A549 (cell line): ENCODE data around the gene SESN3. TPM values are rescaled to one million over a fixed set of nuclear protein-coding genes. Genes with fewer than 3 reads are reported as not detected.

ENCODE experiments used
- ATAC-seq, 2 experiments: fragments of 200-7000 bp in 1 of 2; fragments of >200 bp in 1 of 2; cut with Nextera tagmentation in 1 of 2; cut with Tn5 transposase in 1 of 2; 3 replicates each; pipeline versions ENCODE4 v1.8.0 to v1.9.1; 2018 to 2020; ENCODE audit warnings: mild to moderate bottlenecking in 1 of 2, moderate library complexity in 1 of 2
- CTCF ChIA-PET: fragments of 300-600 bp; sonication (Branson Sonifier 250); formaldehyde crosslinking; extraction: SDS; loops from one replicate; lab custom pipeline; 2021; ENCODE audit warnings: antibody characterized with exemption, inconsistent platforms; lab: Yijun Ruan, JAX
- POLR2A ChIA-PET: fragments of 350-600 bp; formaldehyde crosslinking; extraction: SDS; loops from one replicate; lab custom pipeline; 2021; ENCODE audit warnings: antibody characterized with exemption, inconsistent platforms; lab: Yijun Ruan, JAX
- DNase-seq, 2 experiments: peaks; one replicate each; pipeline versions ENCODE4 v3.0.0 to v3.0.0-alpha.2; 2011 to 2016; ENCODE audit warnings: low read depth in 1 of 2, low spot score in 1 of 2
- FAIRE-seq: peaks from 2 replicates; lab custom pipeline; 2011; peaks lifted over from hg19 to GRCh38; lab: Jason Lieb, UNC
- H3K27ac ChIP-seq, 2 experiments: fragments of >200 bp; sonication (Bioruptor Twin); formaldehyde crosslinking; 3 replicates each; pipeline ENCODE4 v1.5.1; 2016 to 2017
- H3K4me1 ChIP-seq: fragments of >200 bp; sonication (Bioruptor Twin); formaldehyde crosslinking; 3 replicates; pipeline ENCODE4 v1.6.1; 2016
- H3K4me2 ChIP-seq: fragments of >200 bp; sonication (Bioruptor Twin); formaldehyde crosslinking; 3 replicates; pipeline ENCODE4 v1.6.1; 2016
- H3K4me3 ChIP-seq: fragments of >200 bp; sonication (Bioruptor Twin); formaldehyde crosslinking; 3 replicates; pipeline ENCODE4 v1.5.1; 2016
- H3K9me3 ChIP-seq: fragments of >200 bp; sonication (Bioruptor Twin); formaldehyde crosslinking; 3 replicates; pipeline ENCODE4 v1.6.1; 2016
- CBX8 ChIP-seq: fragments of 200-600 bp; sonication (generic); IDR thresholded peaks from 2 replicates; pipeline ENCODE4 v1.6.1; 2016
- CEBPB ChIP-seq, 2 experiments: fragments of >200 bp in 1 of 2; sonication (Bioruptor Twin) in 1 of 2; formaldehyde crosslinking in 1 of 2; IDR thresholded peaks; 2 replicates each; pipeline ENCODE4 v1.6.1; 2012 to 2016
- CTCF ChIP-seq: fragments of >200 bp; sonication (Bioruptor Twin); formaldehyde crosslinking; IDR thresholded peaks from 3 replicates; pipeline ENCODE4 v1.5.1; 2016
- EHF ChIP-seq: fragments of 250-450 bp; sonication (Bioruptor Pico); IDR thresholded peaks from 2 replicates; pipeline ENCODE4 v1.5.0; 2020; ENCODE audit warnings: mild to moderate bottlenecking
- EHMT2 ChIP-seq: fragments of 200-600 bp; sonication (generic); IDR thresholded peaks from 2 replicates; pipeline ENCODE4 v1.6.1; 2016; ENCODE audit warnings: antibody characterized with exemption, low read depth, mild to moderate bottlenecking, moderate library complexity
- ELK1 ChIP-seq: fragments of 150-350 bp; IDR thresholded peaks from 2 replicates; pipeline ENCODE4 v1.6.1; 2014; ENCODE audit warnings: low read depth, mild to moderate bottlenecking, low read length
- EP300 ChIP-seq, 2 experiments: fragments of >200 bp; sonication (Bioruptor Twin); formaldehyde crosslinking; IDR thresholded peaks; 2 replicates in 1 of 2; 3 replicates in 1 of 2; pipeline ENCODE4 v1.6.1; 2016 to 2017
- ESRRA ChIP-seq: fragments of 150-350 bp; IDR thresholded peaks from 2 replicates; pipeline ENCODE4 v1.6.1; 2014; ENCODE audit warnings: mild to moderate bottlenecking, low read length, borderline replicate concordance
- FOSL2 ChIP-seq, 2 experiments: fragments of 450-650 bp in 1 of 2; fragments of >200 bp in 1 of 2; sonication (Bioruptor Twin) in 1 of 2; formaldehyde crosslinking; IDR thresholded peaks; 2 replicates each; pipeline versions ENCODE4 v1.5.0 to v1.6.1; 2016 to 2020; ENCODE audit warnings: mild to moderate bottlenecking in 1 of 2, moderate library complexity in 1 of 2
- HEYL ChIP-seq: fragments of 250-450 bp; sonication (Bioruptor Pico); IDR thresholded peaks from 2 replicates; pipeline ENCODE4 v1.8.0; 2021; ENCODE audit warnings: mild to moderate bottlenecking, moderate library complexity
- JUNB ChIP-seq: fragments of >200 bp; sonication (Bioruptor Twin); formaldehyde crosslinking; IDR thresholded peaks from 2 replicates; pipeline ENCODE4 v1.6.1; 2016
- MAFK ChIP-seq: fragments of 450-650 bp; IDR thresholded peaks from 2 replicates; pipeline ENCODE4 v1.6.1; 2014; ENCODE audit not compliant: partially characterized antibody
- MAZ ChIP-seq: fragments of 150-350 bp; IDR thresholded peaks from 2 replicates; pipeline ENCODE4 v1.6.1; 2014; ENCODE audit warnings: antibody characterized with exemption, low read depth, low read length, borderline replicate concordance
- PBX3 ChIP-seq: IDR thresholded peaks from 2 replicates; pipeline ENCODE4 v1.6.1; 2012
- RAD21 ChIP-seq, 2 experiments: fragments of >200 bp in 1 of 2; sonication (Bioruptor Twin) in 1 of 2; formaldehyde crosslinking in 1 of 2; IDR thresholded peaks in 1 of 2; conservative IDR thresholded peaks in 1 of 2; 2 replicates in 1 of 2; 3 replicates in 1 of 2; pipeline ENCODE4 v1.6.1; 2012 to 2018; ENCODE audit warnings: inconsistent platforms in 1 of 2
- REST ChIP-seq: fragments of 200-600 bp; sonication (generic); IDR thresholded peaks from 2 replicates; pipeline ENCODE4 v1.6.1; 2016; ENCODE audit warnings: antibody characterized with exemption, mild to moderate bottlenecking, moderate library complexity
- RNF2 ChIP-seq: fragments of 200-600 bp; sonication (generic); IDR thresholded peaks from 2 replicates; pipeline ENCODE4 v1.6.1; 2016; ENCODE audit warnings: low read depth, mild to moderate bottlenecking, antibody characterized with exemption, moderate library complexity, borderline replicate concordance
- SREBF2 ChIP-seq: fragments of 450-650 bp; IDR thresholded peaks from 2 replicates; pipeline ENCODE4 v1.6.1; 2014; ENCODE audit warnings: mild to moderate bottlenecking, moderate library complexity
- TP53 ChIP-seq: fragments of 250-450 bp; sonication (Bioruptor Pico); IDR thresholded peaks from 2 replicates; pipeline ENCODE4 v1.5.0; 2021; ENCODE audit warnings: mild to moderate bottlenecking, moderate library complexity
- USF2 ChIP-seq: fragments of 450-650 bp; IDR thresholded peaks from 2 replicates; pipeline ENCODE4 v1.6.1; 2014; ENCODE audit warnings: antibody characterized with exemption
- ZC3H11A ChIP-seq: fragments of 450-650 bp; IDR thresholded peaks from 2 replicates; pipeline ENCODE4 v1.6.1; 2014; ENCODE audit warnings: antibody characterized with exemption, mild to moderate bottlenecking
- ZFP36 ChIP-seq: fragments of 450-650 bp; IDR thresholded peaks from 2 replicates; pipeline ENCODE4 v1.6.1; 2014; ENCODE audit warnings: borderline replicate concordance; ENCODE audit not compliant: partially characterized antibody
- WGBS: methylation state at CpG from one replicate; pipeline ENCODE4 v1.1.6; 2017; ENCODE audit errors: missing lambda C conversion rate; 5-methylcytosine and 5-hydroxymethylcytosine counted together
- polyA plus RNA-seq, 4 experiments: library from polyadenylated mRNA; depleted of rRNA in 3 of 4; stranded (reverse); fragments of >200 nt; fragmentation: RNase III in 1 of 4; extraction: RNeasy Plus Mini Kit Qiagen cat#74134 plus additional on column Dnase treatment in 1 of 4; gene quantifications; 2 replicates in 3 of 4; 3 replicates in 1 of 4; pipeline ENCODE4 v1.2.3, GENCODE V29; 2011 to 2017

SESN3 gene
- polyA plus RNA-seq, 2 of the 4 experiments (the other 2 are of a cell fraction), result 0.35 to 3.6 TPM

GRCh38 chr11:95156133-95156721, 74.8 kb downstream of the SESN3 start:
- no peak overlapping the region for H3K27ac ChIP-seq
- DNase-seq (no peak), ATAC-seq (no peak), FAIRE-seq (no peak)
- H3K9me3 ChIP-seq, result no peaks in the 10 kb centered on the region
- TF ChIP-seq RAD21 (conservative IDR thresholded peaks at IDR 0.05 in 1 of 2, IDR thresholded peaks at IDR 0.05 in 1 of 2), result no peak
- no peak for TF ChIP-seq REST
- TF ChIP-seq TP53 (CRISPR knock-in tag), result no peak
- TF ChIP-seq MAZ, result no peak
- TF ChIP-seq PBX3, result no peak
- TF ChIP-seq USF2, result no peak
- no peak for TF ChIP-seq ZC3H11A
- TF ChIP-seq ELK1, result no peak
- no peak for TF ChIP-seq EP300 (IDR thresholded peaks at IDR 0.05)
- TF ChIP-seq JUNB, result no peak
- H3K4me1 ChIP-seq, result no peaks in the 10 kb centered on the region
- ChIA-PET POLR2A (no interaction called here), CTCF (interaction anchor here (1.5 to 11.6 kb wide), 3 partner anchors 86 to 607 kb away, joined by 4 to 174 read pairs (median 105); no protein-coding TSS in a partner anchor)
- no peak overlapping the region for H3K4me3 ChIP-seq
- no peak overlapping the region for H3K4me2 ChIP-seq
- 79% methylated on average over 5 of the region's 5 CpGs for WGBS

- FAIRE-seq, result no peak
- Histone ChIP-seq H3K4me3 (no peak overlapping the region), H3K4me2 (no peak overlapping the region), H3K27ac (no peak overlapping the region), H3K4me1 (no peaks in the 10 kb centered on the region), H3K9me3 (no peaks in the 10 kb centered on the region)
- whole genome bisulfite sequencing, result 71% methylated on average over 4 of the region's 4 CpGs
- ChIA-PET CTCF (interaction anchor here (0.8 to 11.6 kb wide), 12 partner anchors 9 to 1238 kb away, joined by 3 to 174 read pairs (median 4); no protein-coding TSS in a partner anchor), POLR2A (no interaction called here)
- ATAC-seq, result no peak
- DNase-seq, result no peak
- TF ChIP-seq EHMT2 (no peak), REST (no peak), ZFP36 (no peak), CBX8 (no peak), USF2 (no peak), MAFK (no peak), HEYL (CRISPR knock-in tag) (no peak), EHF (CRISPR knock-in tag) (no peak), RNF2 (no peak), CTCF (no peak), CEBPB (IDR thresholded peaks at IDR 0.05) (no peak), ESRRA (no peak), FOSL2 (IDR thresholded peaks at IDR 0.05) (no peak), FOSL2 (CRISPR knock-in tag; IDR thresholded peaks at IDR 0.05) (no peak), SREBF2 (no peak)
Observed at GRCh38 chr11:95155385-95155784, 75.6 kb downstream of the SESN3 start.
